Endothelial cell of umbilical vein (primary cell): ENCODE measurements around the gene TRIM24.

Experiments used
- CTCF ChIP-seq, 2 donors: IDR thresholded peaks; 1 replicate in 1 of 2; 2 replicates in 1 of 2; pipeline ENCODE4 v1.5.1; 2011; ENCODE audit warnings: low read length in 2 of 2, mild to moderate bottlenecking in 2 of 2, moderate library complexity in 2 of 2, control low read depth in 1 of 2, inconsistent platforms in 1 of 2, low read depth in 1 of 2; ENCODE audit not compliant: insufficient read depth in 1 of 2; ENCODE audit errors: extremely low read depth in 1 of 2
- POLR2A ChIP-seq: IDR thresholded peaks from 2 replicates; pipeline ENCODE4 v1.6.1; 2012; ENCODE audit warnings: low read depth, mild to moderate bottlenecking, control low read depth, low read length
- POLR2AphosphoS5 ChIP-seq: IDR thresholded peaks from 2 replicates; pipeline ENCODE4 v1.6.1; 2012; ENCODE audit warnings: low read depth, mild to moderate bottlenecking, control low read depth, low read length, moderate library complexity; ENCODE audit not compliant: insufficient read depth

- TF ChIP-seq POLR2A (no peak), POLR2AphosphoS5 (no peak), CTCF (IDR thresholded peaks at IDR 0.05; ENCODE audit: extremely low read depth in 1 of 2, insufficient read depth in 1 of 2, low read depth in 1 of 2, low read length in 2 of 2) (peak; percentile 28 to 44)
Measured at GRCh38 chr7:138449580-138449979, 10.5 kb upstream of the TRIM24 start.
